Heart left ventricle (tissue), 16 donors: Measurements from ENCODE around the gene ABHD14A. TPM values are rescaled to one million over a fixed set of nuclear protein-coding genes. Genes with fewer than 3 reads are reported as not detected.

ENCODE experiments used
- ATAC-seq, 4 donors: fragments of 200-7000 bp; cut with Tn5 transposase; one replicate each; pipeline ENCODE4 v1.9.1; 2020 to 2022; ENCODE audit warnings: moderate library complexity in 4 of 4, mild to moderate bottlenecking in 3 of 4, moderate number of reproducible peaks in 1 of 4
- DNase-seq, 5 donors: peaks; one replicate each; pipeline ENCODE4 v3.0.0-alpha.2; 2020
- H3K27ac ChIP-seq, 12 donors: fragments of 200-600 bp; sonication (generic) in 4 of 12; one replicate each; pipeline versions ENCODE4 v1.5.0 to v1.8.0; 2016 to 2022; ENCODE audit warnings: mild to moderate bottlenecking in 2 of 12
- H3K27me3 ChIP-seq, 9 donors: fragments of 200-600 bp; sonication (generic) in 2 of 9; one replicate each; pipeline versions ENCODE4 v1.5.1 to v1.8.0; 2016 to 2022; ENCODE audit warnings: mild to moderate bottlenecking in 3 of 9
- H3K36me3 ChIP-seq, 9 donors: fragments of 200-600 bp; sonication (generic) in 2 of 9; one replicate each; pipeline versions ENCODE4 v1.5.0 to v1.8.0; 2018 to 2022; ENCODE audit warnings: mild to moderate bottlenecking in 2 of 9
- H3K4me1 ChIP-seq, 12 donors: fragments of 200-600 bp; sonication (generic) in 4 of 12; one replicate each; pipeline versions ENCODE4 v1.5.0 to v1.8.0; 2016 to 2022; ENCODE audit warnings: mild to moderate bottlenecking in 3 of 12
- H3K4me3 ChIP-seq, 12 donors: fragments of 200-600 bp; sonication (generic) in 4 of 12; one replicate each; pipeline versions ENCODE4 v1.5.0 to v1.8.0; 2017 to 2022; ENCODE audit warnings: mild to moderate bottlenecking in 9 of 12, moderate library complexity in 4 of 12
- H3K9me3 ChIP-seq, 12 donors: fragments of 200-600 bp; sonication (generic) in 4 of 12; one replicate each; pipeline versions ENCODE4 v1.5.0 to v1.8.0; 2016 to 2022; ENCODE audit warnings: mild to moderate bottlenecking in 1 of 12
- CTCF ChIP-seq, 12 donors: fragments of 200-600 bp; sonication (generic) in 4 of 12; IDR thresholded peaks; one replicate each; pipeline versions ENCODE4 v1.5.0 to v1.8.0; 2018 to 2022; ENCODE audit warnings: antibody characterized with exemption in 12 of 12, mild to moderate bottlenecking in 5 of 12
- POLR2A ChIP-seq, 2 donors: fragments of 450-650 bp; IDR thresholded peaks; one replicate each; pipeline ENCODE4 v1.6.1; 2017; ENCODE audit warnings: antibody characterized with exemption in 2 of 2, mild to moderate bottlenecking in 2 of 2, moderate library complexity in 2 of 2
- WGBS, 4 donors: extraction: QIAGEN DNeasy Blood & Tissue Kit in 2 of 4; methylation state at CpG; one replicate each; pipeline versions ENCODE4 v1.1.5 to v1.1.7; 2013 to 2018; 5-methylcytosine and 5-hydroxymethylcytosine counted together
- intact Hi-C, 10 donors: fragments of 100-400 bp; cut with DNase I; formaldehyde crosslinking; loops; one replicate each; pipeline versions ENCODE4 v1.11.1 to v1.14.2; 2022
- polyA plus RNA-seq, 2 donors: library from polyadenylated mRNA; stranded (reverse); fragments of 200-250 nt; gene quantifications; one replicate each; pipeline ENCODE4 v1.2.3, GENCODE V29; 2013
- total RNA-seq, 9 donors: library from RNA; depleted of rRNA in 2 of 9; stranded (reverse); fragments of >200 nt in 2 of 9; fragmentation: NEBNext Ultra II Directional in 3 of 9; extraction: Animal tissue kit (Norgen Biotek cat#: 25700) in 3 of 9; gene quantifications; one replicate each; pipeline versions ENCODE4 v1.1.0 to v1.2.4, GENCODE V29; 2016 to 2023
- donor health status: ischemic (EF 13 %, LVEDD 7.1; RV severe dilation, severe dysfunction).
- donor health status: healthy with polysubstance abuse.
- donor health status: DM: no; HTN: yes; CAD: no.
- donor health status: DM: no; HTN: no; CAD: no.
- donor health status: ischemic (EF 25% LVEDD 6.9; RV normal size, moderate dysfunction).
- donor health status: ischemic (EF 25% LVEDD 5.7; RV mildly dilated, moderate dysfunction).
- donor health status: healthy.
- donor health status: DM: yes; HTN: yes; CAD: no.
- donor health status: ischemic (EF 35%, LVEDD 5.7; RV mildly dilated, moderate dysfunction).
- donor health status: nonischemic (EF 11% LVEDD 7.7; RV severe dilation, severe dysfunction).
- donor health status: DM: yes; HTN: yes; CAD: no.
- donor health status: PGD.
- donor health status: ischemic (EF 29% LVEDD 5.4; RV normal size, mild dysfunction).
- donor health status: nonischemic (EF 23%, LVEDD 6.1; RV moderate dilation, normal function).

Gene ABHD14A
- total and polyA plus RNA-seq, 11 donors, result 17.7 to 70.3 (median 22.1) TPM

- peaks cover 8 to 81% (median 36%) of the 10 kb centered on the region in 12 donors for H3K4me1 ChIP-seq
- no peak overlapping the region for H3K27ac ChIP-seq
Measured at GRCh38 chr3:51969841-51970240, 5.0 kb upstream of the ABHD14A start.

DNA sequence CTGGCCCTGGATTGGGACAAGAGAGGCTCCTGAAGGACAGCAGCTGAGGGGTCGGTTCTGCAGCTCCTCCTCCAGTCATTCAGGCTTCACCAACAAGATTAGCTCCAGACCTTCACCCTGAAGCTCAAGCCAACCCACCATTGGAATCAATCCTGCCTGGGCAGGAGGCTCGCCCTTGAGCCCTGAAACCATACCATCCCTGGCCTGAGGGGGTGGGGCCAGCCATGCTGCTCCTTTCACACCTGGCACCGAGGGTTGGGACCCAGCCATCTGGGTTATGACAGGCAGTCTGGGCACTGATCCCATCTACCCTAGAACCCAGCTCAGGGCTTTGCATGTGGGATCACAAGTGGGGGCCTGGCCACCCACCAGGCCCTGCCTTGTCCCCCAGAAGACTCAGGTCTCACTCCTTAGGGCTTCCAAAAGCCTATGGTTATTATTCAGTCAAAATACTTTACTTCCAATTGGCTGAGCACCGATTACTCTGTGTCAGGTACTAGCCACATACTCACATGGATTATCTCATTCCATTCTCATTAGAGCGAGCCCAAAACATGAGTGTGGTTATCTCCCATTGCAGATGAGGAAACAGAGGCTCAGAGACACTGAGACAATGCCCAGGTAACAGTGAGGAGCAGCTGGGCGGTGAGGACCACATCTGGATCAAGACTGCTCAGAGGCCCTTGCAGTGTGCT is 4.1 kb upstream of the ABHD14A start:
- H3K4me3 ChIP-seq, result no peak overlapping the region
- peaks cover 0 to 10% (median 0%) of the 10 kb centered on the region in 9 donors for H3K36me3 ChIP-seq
- intact Hi-C loops, result no loop called here
- H3K9me3 ChIP-seq, result no peaks in the 10 kb centered on the region
- TF ChIP-seq CTCF (IDR thresholded peaks at IDR 0.05) (no peak), POLR2A (IDR thresholded peaks at IDR 0.05) (no peak)
- peaks cover 8 to 78% (median 39%) of the 10 kb centered on the region in 12 donors for H3K4me1 ChIP-seq
- no peak for DNase-seq
- ATAC-seq, result no peak
- WGBS, 4 donors, result 60 to 75% (median 71%) methylated on average over 5 to 6 of the region's 6 CpGs
- H3K27me3 ChIP-seq, result no peaks in the 10 kb centered on the region
- H3K27ac ChIP-seq, result peak overlapping the region in 1 of 12 donors; percentile 37

More at GRCh38 chr3:51969841-51970240, 5.0 kb upstream of the ABHD14A start:
- no peak overlapping the region for H3K4me3 ChIP-seq
- peaks cover 0 to 10% (median 0%) of the 10 kb centered on the region in 9 donors for H3K36me3 ChIP-seq
- 59 to 71% (median 64%) methylated on average over 4 of the region's 4 CpGs for WGBS, 4 donors
- H3K9me3 ChIP-seq, result no peaks in the 10 kb centered on the region
- H3K27me3 ChIP-seq, result no peaks in the 10 kb centered on the region
- ATAC-seq (no peak), DNase-seq (no peak)
- intact Hi-C loops, result loop anchor here in 1 of 10 donors (10.0 kb wide), 1 partner anchor 1615 kb away; the partner anchor contains the start of genes CYB561D2, NPRL2 and TMEM115
- TF ChIP-seq CTCF (IDR thresholded peaks at IDR 0.05) (no peak), POLR2A (IDR thresholded peaks at IDR 0.05) (no peak)

GRCh38 chr3:51971350-51971749 is 3.5 kb upstream of the ABHD14A start:
- no peaks in the 10 kb centered on the region for H3K27me3 ChIP-seq
- TF ChIP-seq POLR2A (IDR thresholded peaks at IDR 0.05) (no peak), CTCF (IDR thresholded peaks at IDR 0.05) (no peak)
- ATAC-seq, result no peak
- 86 to 94% (median 89%) methylated on average over 7 to 11 of the region's 11 CpGs for WGBS, 4 donors
- no peaks in the 10 kb centered on the region for H3K9me3 ChIP-seq
- H3K36me3 ChIP-seq, result peaks cover 0 to 10% (median 0%) of the 10 kb centered on the region in 9 donors
- intact Hi-C loops, result no loop called here
- no peak for DNase-seq
- H3K4me3 ChIP-seq, result no peak overlapping the region
- H3K27ac ChIP-seq, result no peak overlapping the region
- H3K4me1 ChIP-seq, result peaks cover 7 to 78% (median 38%) of the 10 kb centered on the region in 12 donors

DNA sequence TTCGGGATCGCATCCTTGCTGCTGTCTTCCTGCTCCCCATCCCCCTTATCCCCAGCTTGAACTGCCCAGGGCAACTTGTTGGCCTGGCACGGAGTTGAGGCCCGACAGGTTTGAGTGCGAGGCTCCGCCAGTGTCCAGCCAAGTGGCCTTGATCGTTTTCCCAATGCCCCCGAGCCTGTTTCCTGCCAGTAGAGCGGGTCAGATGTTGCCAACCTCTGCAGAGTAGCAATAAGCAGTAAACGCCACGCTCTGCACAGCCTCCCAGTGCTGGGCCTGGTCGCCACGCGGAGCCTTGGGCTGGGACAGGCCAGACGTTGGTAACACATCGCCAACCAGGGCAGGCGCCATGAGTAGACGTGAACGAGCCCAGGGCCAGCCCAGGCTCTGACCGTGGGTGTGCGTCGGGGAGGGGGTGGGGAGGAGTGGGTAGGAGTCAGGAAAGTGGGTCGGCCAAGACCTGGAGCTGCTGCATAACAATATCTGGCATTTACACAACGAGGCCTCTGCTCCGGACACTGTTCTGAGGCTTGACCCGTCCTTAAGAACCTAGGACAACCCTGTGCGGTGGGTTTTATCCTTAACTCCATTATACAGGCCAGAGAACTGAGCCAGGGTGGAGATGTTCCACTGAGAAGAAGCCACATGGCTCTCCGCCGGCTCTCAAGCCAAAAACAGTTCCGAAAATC is 444 bp upstream of the ABHD14A start:
- no peaks in the 10 kb centered on the region for H3K27me3 ChIP-seq
- WGBS, 4 donors, result 12 to 24% (median 21%) methylated on average over 24 to 30 of the region's 30 CpGs
- DNase-seq (peak in 1 of 5 donors; percentile 56), ATAC-seq (peak; percentile 12 to 29 (median 25))
- intact Hi-C loops, result loop anchor here in 7 of 10 donors (1.0 to 2.0 kb wide), 2 partner anchors 32 kb away; partner anchors contain the start of gene PARP3 (in 7 of the 7)
- H3K4me3 ChIP-seq, result peak overlapping the region; percentile 47 to 87 (median 70)
- H3K4me1 ChIP-seq, result peaks cover 5 to 58% (median 23%) of the 10 kb centered on the region in 12 donors
- H3K27ac ChIP-seq, result peak overlapping the region; percentile 89 to 98 (median 96)
- TF ChIP-seq CTCF (IDR thresholded peaks at IDR 0.05) (peak in 5 of 12 donors; percentile 3 to 38 (median 28)), POLR2A (IDR thresholded peaks at IDR 0.05) (no peak)
- peaks cover 0 to 10% (median 0%) of the 10 kb centered on the region in 9 donors for H3K36me3 ChIP-seq
- no peaks in the 10 kb centered on the region for H3K9me3 ChIP-seq
